Measurements from ENCODE around the gene KIF6.

KIF6 gene

GRCh38 chr6:39420300-39421265, 304.6 kb downstream of the KIF6 start:
- no peak for DNase-seq (ENCODE audit: low read depth)

- DNase-seq (ENCODE audit: low read depth), result no peak
These were observed 305.6 kb downstream of the KIF6 start for GRCh38 chr6:39419607-39420006.

GRCh38 chr6:39417440-39417839, 307.8 kb downstream of the KIF6 start:
- no peak for DNase-seq (ENCODE audit: low read depth)

GRCh38 chr6:39416728-39417127, 308.5 kb downstream of the KIF6 start:
- no peak for DNase-seq (ENCODE audit: low read depth)

GRCh38 chr6:39416026-39416425, 309.2 kb downstream of the KIF6 start:
- no peak for DNase-seq (ENCODE audit: low read depth)

GRCh38 chr6:39415482-39415881, 309.7 kb downstream of the KIF6 start:
- no peak for DNase-seq (ENCODE audit: low read depth)

- no peak for DNase-seq (ENCODE audit: low read depth)
These were observed 313.7 kb downstream of the KIF6 start for GRCh38 chr6:39411465-39411864.

GRCh38 chr6:39411001-39411400, 314.2 kb downstream of the KIF6 start:
- no peak for DNase-seq (ENCODE audit: low read depth)

- no peak for DNase-seq (ENCODE audit: low read depth)
These were observed 315.3 kb downstream of the KIF6 start for GRCh38 chr6:39409889-39410288.

- no peak for DNase-seq (ENCODE audit: low read depth)
These were observed 317.7 kb downstream of the KIF6 start for GRCh38 chr6:39407446-39407993.

- DNase-seq (ENCODE audit: low read depth), result no peak
These were observed 320.9 kb downstream of the KIF6 start for GRCh38 chr6:39404312-39404711.

- no peak for DNase-seq (ENCODE audit: low read depth)
These were observed 321.9 kb downstream of the KIF6 start for GRCh38 chr6:39403304-39403703.

- DNase-seq (ENCODE audit: low read depth), result no peak
These were observed 322.9 kb downstream of the KIF6 start for GRCh38 chr6:39402239-39402751.

- no peak for DNase-seq (ENCODE audit: low read depth)
These were observed 323.8 kb downstream of the KIF6 start for GRCh38 chr6:39401376-39401775.

GRCh38 chr6:39400026-39400425, 325.2 kb downstream of the KIF6 start:
- DNase-seq (ENCODE audit: low read depth), result no peak

- DNase-seq (ENCODE audit: low read depth), result no peak
These were observed 328.4 kb downstream of the KIF6 start for GRCh38 chr6:39396854-39397253.

GRCh38 chr6:39393075-39393474, 332.1 kb downstream of the KIF6 start:
- DNase-seq (ENCODE audit: low read depth), result no peak

GRCh38 chr6:39391182-39391581, 334.0 kb downstream of the KIF6 start:
- no peak for DNase-seq (ENCODE audit: low read depth)

- no peak for DNase-seq (ENCODE audit: low read depth)
These were observed 335.8 kb downstream of the KIF6 start for GRCh38 chr6:39389484-39389767.

- DNase-seq (ENCODE audit: low read depth), result no peak
These were observed 336.4 kb downstream of the KIF6 start for GRCh38 chr6:39388606-39389483.

- no peak for DNase-seq (ENCODE audit: low read depth)
These were observed 337.4 kb downstream of the KIF6 start for GRCh38 chr6:39387785-39388184.

GRCh38 chr6:39386487-39386886, 338.7 kb downstream of the KIF6 start:
- no peak for DNase-seq (ENCODE audit: low read depth)
